HPDE6-E6E7 (cell line): ENCODE data around the gene DCLRE1C.
"Not testable (repeated sequence)": the region's sequence is repeated elsewhere in the genome, so short reads cannot be mapped to it uniquely, and the experiment has no call there.

Experiments used
- DNase-seq: peaks from one replicate; pipeline ENCODE4 v3.0.0; 2011; ENCODE audit warnings: missing footprints; ENCODE audit errors: extremely low spot score

DCLRE1C gene

DNA sequence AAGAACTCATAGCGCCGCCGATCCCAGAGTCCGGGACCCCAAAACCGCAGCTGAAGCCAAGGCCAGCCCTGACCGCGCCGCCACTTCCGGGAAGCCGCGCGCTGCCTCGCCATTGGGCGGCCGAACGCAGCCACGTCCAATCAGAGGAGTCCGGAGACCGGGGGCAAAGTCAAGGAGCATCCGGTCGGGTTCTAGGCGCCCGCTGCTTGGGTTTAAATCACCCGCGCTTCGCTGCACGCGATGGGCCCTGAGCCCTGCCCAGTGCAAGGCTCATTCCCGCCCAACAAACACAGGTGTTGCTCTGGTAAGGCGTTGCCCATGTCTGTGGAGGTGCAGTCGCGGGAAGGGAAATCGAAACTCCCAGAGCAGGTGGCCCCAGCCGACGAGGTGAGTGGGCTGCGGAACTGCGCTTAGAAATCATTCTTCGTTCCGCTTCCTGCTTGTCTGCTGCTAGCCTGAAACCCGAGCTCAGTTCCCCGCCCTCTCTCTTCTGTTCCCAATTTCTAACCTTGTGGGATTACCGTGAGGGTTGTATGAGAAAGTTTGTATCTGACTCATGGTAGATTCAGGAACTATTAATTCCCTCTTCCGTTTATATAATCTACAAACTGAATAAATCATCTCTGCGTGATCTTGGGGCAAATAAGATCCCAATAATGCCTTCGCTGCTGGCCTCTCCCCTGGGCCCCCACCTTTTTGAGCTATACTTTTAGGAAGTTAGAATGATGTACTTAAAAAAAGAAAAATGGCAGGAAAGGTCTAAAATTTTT, at the start of gene DCLRE1C:
TSS of gene DCLRE1C (minus strand) at position 96 of the 770 bp plus-strand sequence. CDS start at position 10, 86 bp downstream.
- DNase-seq: peak; percentile 66

DNA sequence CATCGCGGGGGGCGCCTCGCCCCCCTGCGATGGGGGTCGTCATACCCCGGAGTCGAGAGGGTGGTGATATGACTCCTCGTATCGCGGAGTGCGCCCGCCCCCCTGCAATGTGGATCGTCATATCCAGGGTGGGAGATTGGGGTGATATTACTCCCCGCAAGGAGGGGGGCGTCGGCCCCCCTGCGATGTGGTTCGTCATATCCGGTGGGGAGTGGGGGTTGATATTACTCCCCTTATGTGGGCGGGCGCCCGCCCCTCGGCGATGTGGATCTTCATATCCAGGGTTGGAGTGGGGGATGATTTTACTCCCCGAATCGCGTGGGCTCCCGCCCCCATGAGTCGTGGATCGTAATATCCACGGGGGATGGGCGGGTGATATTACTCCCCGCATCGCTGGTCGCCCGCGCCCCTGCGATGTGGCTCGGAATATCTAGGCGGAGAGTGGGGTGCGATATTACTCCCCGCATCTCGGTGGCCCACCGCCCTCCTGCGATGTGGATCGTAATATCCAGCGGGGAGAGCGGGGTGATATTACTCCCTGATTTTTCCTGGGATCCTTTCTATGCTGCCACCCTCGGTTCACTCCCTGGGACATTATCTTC, 42.2 kb upstream of the DCLRE1C start:
- DNase-seq: no peak

DNA sequence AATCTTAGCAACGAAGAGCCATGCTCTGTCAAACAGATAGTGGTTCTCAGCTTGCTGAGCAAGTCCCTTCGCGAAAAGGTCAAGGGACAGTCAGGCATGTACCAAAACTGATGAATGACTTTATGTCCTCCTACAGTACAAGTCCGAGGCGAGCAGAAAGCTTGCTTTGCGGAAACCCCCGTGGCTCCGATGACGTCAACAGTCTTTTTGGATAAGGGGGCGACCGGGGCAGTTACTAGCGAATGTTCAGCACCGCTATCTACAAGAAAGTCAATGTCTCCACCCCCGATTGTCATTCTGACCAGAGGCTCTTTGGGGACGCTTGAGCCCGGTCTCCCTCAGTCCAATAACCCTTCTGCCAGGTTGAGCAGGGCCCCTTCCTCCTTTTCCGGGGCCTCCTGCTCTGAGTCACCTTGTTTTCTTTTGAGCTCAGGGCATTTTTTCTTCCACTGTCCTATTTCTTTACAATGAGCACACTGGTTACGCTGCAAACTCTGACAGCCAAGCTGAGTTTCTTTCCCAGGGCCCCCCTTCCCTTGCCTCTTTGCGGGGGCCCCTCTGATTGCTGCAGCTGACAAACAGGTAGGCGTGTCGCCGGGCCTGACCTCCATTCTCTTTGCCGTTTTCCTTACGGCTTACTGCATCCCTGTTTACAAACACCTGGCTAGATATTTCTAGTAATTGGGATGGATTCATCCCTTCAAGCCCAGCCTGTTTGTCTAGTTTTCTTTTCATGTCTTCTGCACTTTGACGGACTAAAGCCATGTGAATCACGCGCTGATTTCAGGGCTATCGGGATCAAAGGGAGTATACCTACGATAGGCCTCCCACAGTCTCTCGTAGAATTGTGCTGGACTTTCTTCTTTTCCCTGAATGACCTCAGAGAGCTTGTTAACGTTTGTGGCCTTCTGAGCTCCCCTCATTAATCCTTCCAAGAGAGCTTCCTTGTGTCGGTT, 39.9 kb upstream of the DCLRE1C start:
- not testable (repeated sequence) for DNase-seq

DNA sequence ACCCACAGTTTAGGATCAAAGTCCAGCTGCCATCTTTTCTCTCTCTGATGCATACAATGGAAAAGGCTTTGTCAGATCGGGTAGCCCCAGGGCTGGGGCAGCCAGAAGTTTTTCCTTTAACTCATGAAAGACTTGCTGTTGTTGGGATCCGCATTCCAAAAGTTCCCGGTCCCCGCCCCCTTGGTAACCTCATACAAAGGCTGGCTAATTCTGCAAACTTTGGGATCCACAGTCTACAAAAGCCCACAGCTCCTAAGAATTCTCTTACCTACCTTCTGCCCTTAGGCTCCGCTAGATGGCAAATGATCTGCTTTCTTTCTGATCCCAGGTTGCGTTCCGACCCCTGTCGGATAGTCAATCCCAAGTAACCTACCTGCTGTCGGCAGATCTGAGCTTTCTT, 38.4 kb upstream of the DCLRE1C start:
- not testable (repeated sequence) for DNase-seq

DNA sequence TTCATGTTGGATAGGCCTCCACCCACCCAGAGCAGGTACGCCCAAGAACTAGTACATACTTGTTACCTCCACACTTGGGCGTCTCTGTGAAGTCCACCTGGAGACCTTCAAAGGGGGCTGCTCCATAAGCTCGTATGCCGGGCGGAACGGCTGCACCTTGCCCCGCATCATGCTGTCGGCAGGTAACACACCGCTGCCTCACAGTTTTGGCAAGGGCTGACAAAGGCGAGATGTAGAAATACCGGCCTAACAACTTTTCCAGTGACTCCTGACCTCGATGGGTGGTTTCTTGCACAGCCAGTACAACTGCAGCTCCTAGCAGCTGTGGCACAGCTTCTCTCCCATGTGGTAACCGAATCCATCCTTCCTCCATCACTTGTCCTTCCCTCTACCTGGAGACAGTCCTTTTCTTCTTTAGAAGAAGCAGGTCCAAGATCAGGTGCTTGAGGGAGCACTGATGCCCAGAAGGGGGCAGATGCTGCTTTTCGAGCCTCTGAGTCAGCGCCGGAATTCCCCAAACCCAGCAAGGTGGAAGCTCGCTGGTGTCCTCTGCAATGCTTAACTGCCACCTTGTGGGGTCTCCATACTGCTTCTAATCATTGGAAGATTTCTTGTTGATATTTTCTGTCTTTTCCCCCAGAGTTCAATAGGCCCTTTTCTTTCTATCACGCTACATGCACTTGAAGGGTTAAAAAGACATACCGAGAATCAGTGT, 37.3 kb upstream of the DCLRE1C start:
- DNase-seq: not testable (repeated sequence)

DNA sequence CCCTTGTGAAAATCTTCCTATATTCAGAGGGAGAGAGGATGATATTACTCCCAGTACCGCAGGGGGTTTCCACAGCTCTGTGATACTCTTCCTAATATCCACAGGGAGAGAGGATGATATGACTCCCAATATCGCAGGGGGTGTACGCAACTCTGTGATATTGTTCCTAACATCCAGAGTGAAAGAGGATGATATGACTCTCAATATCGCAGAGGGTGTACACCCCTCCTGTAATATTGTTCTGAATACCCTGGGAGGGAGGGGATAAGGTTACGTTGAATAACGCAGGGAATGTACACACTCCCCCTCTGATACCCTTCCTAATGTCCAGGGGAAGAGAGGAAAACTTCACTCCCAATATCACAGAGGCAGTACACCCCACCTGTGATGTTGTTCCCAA, 35.7 kb upstream of the DCLRE1C start:
- not testable (repeated sequence) for DNase-seq

DNA sequence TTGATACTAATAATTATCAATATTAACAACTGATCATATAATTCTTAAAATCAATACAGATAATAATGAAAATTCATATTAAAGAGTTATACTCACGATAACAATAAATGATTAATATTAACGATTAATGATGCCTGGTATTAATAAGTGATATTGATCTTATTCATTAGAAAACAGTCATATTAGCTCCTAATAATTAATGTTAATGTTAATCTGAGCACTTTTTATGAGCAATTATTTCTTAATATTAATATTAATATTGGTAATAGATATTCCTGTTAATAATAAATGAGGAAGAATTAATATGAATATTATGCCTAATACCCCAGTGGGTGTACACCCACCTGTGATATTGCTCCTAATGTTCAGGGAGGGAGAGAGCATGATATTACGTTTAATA, 28.8 kb upstream of the DCLRE1C start:
- no peak for DNase-seq

DNA sequence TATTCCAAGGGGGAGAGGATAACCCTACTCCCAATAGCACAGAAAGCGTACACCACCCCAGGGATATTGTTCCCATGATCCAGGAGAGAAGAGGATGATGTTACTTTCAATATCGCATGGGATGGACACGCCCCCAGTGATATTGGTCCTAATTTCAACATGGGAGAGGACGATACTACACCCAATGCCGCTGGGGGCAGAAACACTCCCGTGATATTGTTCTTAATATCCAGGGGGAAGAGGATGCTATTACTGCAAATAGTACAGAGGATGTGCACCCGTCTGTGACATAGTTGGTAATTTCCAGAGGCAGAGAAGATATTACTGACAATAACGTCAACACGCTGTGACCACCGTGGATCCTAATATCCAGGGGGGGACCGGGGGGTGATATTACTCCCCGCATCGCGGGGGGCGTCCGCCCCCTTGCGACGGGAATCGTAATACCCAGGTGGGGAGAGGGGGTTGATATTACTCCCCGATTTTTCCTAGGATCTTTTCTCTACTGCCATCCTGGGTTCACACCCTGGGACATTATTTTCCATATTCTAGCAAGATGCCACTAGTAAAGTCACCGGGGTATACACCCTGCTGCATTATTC, 21.9 kb upstream of the DCLRE1C start:
- DNase-seq: no peak

DNA sequence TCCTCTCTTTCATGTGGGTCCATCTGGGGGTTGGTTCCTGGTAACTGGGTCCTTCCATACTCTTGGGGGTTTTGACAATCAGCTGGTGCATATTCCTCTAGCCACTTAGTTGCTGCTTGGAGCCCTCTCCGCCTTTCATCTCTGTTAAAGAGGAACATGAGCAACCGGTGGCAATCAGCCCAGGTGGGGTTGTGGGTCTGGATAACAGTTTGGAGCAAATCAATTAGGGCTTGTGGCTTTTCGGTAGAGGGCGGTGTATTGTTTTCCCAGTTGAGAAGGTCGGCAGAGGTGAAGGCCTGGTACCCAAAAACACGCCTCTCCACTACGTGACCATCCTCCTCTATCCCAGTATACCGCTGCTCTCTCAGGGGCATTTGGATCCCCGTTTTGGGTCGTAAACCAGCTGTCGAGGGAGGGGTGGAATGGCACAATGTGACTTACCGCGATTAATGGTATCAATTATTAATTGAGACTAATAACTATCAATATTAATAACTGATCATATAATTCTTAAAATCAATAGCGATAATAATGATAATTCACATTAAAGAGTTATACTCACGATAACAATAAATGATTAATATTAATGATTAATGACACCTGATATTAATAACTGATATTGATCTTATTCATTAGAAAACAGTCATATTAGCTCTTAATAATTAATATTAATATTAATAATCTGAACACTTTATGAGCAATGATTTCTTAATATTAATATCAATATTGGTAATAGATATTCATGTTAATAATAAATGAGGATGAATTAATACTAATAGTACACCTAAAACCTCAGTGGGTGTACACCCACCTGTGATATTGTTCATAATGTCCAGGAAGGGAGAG, 20.5 kb upstream of the DCLRE1C start:
- not testable (repeated sequence) for DNase-seq

DNA sequence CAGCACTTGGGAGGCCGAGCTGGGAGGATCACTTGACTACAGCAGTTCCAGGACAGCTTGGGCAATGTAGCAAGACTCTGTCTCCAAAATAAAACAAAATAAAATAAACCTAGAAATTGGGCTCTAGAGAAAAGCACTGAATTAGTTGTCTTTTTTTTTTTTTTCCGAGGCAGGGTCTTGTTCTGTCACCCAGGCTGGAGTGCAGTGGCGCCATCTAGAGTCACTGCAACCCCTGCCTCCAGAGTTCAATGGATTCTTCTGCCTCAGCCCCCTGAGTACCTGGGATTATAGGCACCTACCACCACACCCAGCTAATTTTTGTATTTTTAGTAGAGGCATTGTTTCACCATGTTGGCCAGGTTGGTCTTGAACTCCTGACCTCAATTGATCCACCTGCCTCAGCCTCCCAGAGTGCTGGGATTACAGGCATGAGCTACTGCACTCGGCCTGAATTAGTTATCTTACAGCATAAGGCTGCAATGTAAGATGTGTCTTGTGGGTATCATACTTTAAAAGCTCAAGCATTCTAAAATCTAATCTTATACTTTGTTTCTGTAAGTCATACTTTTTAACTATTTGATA, 18.1 kb upstream of the DCLRE1C start:
- no peak for DNase-seq

DNA sequence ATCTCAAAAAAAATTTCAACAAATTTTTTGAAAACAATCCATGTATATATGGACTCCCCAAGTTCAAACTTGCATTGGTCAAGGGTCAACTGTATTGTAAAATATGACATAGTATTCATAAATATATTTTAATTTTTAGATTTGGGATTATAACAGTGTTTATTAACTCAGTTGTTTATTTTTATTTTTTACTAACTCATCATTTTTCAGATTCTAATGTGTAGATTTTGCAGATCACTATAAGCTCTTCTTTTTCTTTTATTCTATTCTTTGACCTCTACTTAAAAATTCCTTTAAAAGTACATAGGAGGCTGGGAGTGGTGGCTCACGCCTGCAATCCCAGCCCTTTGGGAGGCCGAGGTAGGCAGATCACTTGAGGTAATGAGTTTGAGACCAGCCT, 14.0 kb upstream of the DCLRE1C start:
- no peak for DNase-seq

DNA sequence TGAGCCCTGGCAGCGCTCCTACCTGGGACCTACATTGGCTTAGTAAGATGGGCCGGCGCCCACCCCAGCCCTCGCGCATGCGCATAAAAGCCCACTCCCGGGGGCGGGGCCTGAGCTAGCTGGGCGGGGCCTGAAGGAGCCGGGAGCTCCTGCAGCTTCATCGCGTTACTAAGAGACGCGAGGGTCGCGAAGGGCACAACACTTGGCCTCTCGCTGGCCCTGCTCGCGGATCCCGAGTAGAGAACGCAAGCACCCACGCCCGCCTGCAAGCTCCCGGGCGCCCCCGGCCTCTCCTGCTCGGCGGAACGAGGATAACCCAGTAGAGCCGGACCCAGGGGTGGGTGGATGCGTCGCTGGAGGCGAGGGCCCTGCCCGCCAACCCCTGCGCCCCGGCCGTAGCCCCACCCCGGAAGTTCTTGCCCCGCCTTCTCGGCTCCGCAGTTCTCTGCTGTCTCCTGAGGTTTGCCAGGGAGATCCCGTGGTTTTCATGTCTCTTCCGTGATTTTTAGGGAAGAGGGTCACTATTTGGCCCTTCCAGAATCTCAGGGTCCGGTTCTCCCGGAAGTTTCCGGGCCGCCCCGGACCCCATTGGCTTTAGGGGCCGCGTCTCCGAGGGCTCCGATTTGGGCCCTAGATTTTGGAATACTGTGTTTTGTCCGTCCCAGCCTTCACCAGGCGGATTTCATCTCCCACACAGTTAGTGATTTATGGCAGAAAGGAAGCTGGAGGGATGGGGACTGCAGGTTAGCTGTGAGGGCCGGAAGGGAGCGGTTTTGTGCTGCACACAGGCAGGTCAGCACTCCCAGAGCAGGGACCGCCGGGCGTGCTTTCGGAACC, 5.5 kb upstream of the DCLRE1C start, which contains the start of gene MEIG1:
TSS of gene MEIG1 (plus strand) at position 168 of the 837 bp plus-strand sequence. CDS start 7,081 bp downstream, outside the sequence.
- DNase-seq: peak; percentile 60

DNA sequence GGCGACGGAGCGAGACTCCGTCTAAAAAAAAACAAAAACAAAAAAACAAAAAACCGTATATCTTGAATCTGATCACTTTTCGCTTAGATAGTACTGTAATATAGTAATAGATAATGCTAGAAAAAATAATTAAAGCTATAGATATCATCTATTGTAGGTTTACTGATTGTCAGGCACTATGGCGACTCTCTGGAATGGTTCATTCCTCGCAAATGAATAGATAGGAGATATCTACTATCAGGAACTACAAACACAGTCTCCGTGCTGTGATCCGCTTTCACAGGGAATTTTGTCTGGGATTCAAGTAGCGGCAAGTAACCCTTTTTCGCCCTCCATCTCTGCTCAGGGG, 5.0 kb upstream of the DCLRE1C start:
- DNase-seq: no peak

DNA sequence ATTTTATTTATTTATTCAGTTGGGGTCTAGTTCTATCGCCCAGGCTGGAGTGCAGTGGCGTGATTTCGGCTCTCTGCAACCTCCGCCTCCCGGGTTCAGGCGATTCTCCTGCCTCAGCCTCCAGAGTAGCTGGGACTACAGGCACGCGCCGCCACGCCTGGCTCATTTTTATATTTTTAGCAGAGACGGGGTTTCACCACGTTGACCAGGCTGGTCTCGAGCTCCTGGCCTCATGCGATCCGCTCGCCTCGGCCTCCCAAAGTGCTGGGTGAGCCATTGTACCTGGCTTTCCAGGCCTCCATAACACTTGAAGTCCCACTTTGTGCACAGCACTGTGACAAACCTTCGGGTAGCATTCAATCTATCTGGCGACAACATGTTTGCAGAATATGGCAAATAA, 1.0 kb upstream of the DCLRE1C start:
- DNase-seq: no peak

DNA sequence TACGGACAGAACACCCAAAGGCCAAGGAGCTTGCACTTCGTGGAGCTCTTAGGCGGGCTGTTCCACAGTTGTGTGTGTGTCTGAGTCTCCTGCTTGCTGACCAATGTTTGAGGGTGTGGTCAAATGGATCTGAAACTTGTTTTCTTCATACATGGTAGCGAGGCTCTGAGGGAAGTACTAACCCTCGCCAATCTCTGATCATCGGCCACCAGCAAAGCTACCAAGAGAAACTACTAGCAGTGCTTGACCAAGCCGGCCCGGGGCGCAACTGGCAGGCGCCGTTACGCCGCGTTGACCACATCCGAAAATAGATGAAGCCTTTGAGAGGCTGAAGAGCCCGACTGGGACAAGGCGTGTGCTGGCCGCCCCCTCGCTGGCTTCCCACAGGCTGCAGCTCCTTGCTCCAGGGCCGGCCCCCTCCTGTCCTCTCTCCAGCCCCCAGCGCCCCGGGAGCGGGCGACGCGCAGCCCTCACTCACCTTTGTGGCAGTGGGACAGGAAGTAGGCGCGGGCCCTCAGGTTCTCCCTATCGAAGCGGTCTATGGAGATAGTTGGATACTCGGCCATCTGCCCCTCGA, 384 bp downstream of the DCLRE1C start:
- DNase-seq: no peak

DNA sequence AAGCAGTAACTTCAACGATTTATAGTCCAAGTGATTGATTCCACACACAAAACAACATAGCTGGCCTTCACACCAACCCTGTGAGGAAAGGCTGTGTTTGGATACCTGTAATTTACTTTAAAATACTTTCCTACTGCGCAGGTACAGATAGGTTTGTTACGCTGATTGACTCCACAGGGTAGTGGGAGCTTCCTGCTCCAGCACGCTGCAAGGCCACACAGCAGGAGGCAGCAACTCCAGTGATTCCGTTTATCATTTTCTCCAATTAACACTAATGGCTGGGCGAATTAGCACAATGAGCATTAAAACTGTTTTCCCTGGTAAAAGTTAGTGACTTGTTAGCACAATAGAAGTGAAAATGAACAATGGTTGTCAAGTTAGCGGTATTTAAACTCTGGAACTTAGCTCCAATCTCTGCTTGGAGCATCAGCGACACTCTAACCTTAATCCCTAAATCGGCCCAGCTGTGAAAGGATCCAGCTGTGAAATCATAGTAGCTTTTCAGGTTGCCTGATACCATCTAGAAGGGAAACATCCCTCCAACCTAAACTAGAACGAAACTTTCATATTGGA, 959 bp downstream of the DCLRE1C start:
- no peak for DNase-seq

DNA sequence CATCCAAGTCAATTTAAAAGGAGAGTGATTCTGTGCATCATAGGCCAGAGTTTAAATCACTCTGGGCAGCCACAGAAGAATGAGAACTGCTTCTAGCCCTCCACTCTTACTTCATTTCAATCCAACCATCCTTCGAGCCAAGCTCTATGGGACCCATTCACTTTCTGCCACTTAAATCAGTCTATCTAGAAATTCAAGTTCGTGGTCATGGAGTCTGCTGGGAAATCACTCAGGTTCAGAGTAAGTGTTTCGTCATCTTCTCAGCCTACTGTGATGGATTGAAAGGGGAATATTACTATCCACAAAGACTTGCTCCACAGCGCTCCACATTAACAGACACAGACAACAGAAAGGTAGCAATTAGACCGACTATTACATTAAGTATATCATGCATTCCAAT, 4.6 kb downstream of the DCLRE1C start:
- DNase-seq: no peak

DNA sequence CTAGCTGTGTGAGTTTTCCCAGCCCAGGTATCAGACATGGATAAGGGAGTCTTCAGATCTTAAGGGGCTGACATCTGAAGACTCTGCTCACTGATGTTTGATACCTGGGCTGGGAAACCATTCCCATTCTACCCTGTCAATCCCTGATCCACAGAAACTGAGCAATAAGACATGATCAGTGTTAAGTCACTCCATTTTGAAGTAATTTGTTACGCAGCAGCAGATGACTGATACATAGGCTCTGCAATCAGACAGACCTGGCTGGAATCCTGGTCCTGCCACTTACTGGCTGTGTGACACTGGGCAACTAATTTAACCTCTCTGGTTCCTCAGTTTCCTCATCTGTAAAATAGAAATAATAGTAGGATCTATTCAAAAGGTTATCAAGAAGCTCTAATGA, 6.6 kb downstream of the DCLRE1C start:
- DNase-seq: no peak
